Naive B cell (primary cell): ENCODE results near the gene ARHGAP8. TPM values are rescaled to one million over a fixed set of nuclear protein-coding genes. Genes with fewer than 3 reads are reported as not detected.
"Not testable (repeated sequence)": the region's sequence is repeated elsewhere in the genome, so short reads cannot be mapped to it uniquely, and the experiment has no call there.

Source experiments
- ATAC-seq, 2 donors: fragments of 150-1000 bp; cut with Tn5 transposase; 2 replicates each; pipeline ENCODE4 v1.10.0; 2021; ENCODE audit warnings: low read depth in 2 of 2, mild to moderate bottlenecking in 2 of 2, moderate library complexity in 2 of 2
- DNase-seq: peaks from one replicate; pipeline ENCODE4 v3.0.0; 2022
- H3K27ac Mint-ChIP-seq, 6 donors: one replicate each; pipeline ENCODE4 v1.8.0; 2020 to 2022; ENCODE audit warnings: mild to moderate bottlenecking in 6 of 6, mixed read lengths in 6 of 6, moderate library complexity in 5 of 6, inconsistent platforms in 2 of 6
- H3K27me3 Mint-ChIP-seq, 3 donors: one replicate each; pipeline ENCODE4 v1.8.0; 2021 to 2022; ENCODE audit warnings: mixed read lengths in 3 of 3, mild to moderate bottlenecking in 1 of 3
- H3K36me3 Mint-ChIP-seq, 2 donors: one replicate each; pipeline ENCODE4 v1.8.0; 2020 to 2022; ENCODE audit warnings: mixed read lengths in 2 of 2, inconsistent platforms in 1 of 2, mild to moderate bottlenecking in 1 of 2
- H3K4me1 Mint-ChIP-seq, 3 donors: one replicate each; pipeline ENCODE4 v1.8.0; 2020 to 2022; ENCODE audit warnings: mixed read lengths in 3 of 3, inconsistent platforms in 1 of 3, mild to moderate bottlenecking in 1 of 3, moderate library complexity in 1 of 3
- H3K4me3 Mint-ChIP-seq, 8 donors: one replicate each; pipeline ENCODE4 v1.8.0; 2020 to 2022; ENCODE audit warnings: mild to moderate bottlenecking in 8 of 8, mixed read lengths in 8 of 8, moderate library complexity in 8 of 8, inconsistent platforms in 2 of 8
- H3K9me3 Mint-ChIP-seq, 7 donors: one replicate each; pipeline ENCODE4 v1.8.0; 2020 to 2022; ENCODE audit warnings: mixed read lengths in 7 of 7, mild to moderate bottlenecking in 5 of 7, inconsistent platforms in 2 of 7, moderate library complexity in 1 of 7
- polyA plus RNA-seq, 6 donors: library from polyadenylated mRNA; unstranded; fragments of 300-500 nt; fragmentation: Illumina TruSeq; gene quantifications; one replicate each; pipeline ENCODE4 v1.2.3, GENCODE V29; 2021; ENCODE audit warnings: low read depth in 6 of 6

ARHGAP8 gene
- polyA plus RNA-seq, 6 donors from 2014 or later = 0.17 TPM; not detected in 5

- ATAC-seq (no peak), DNase-seq (no peak)
- Mint-ChIP-seq H3K27ac (no peak overlapping the region), H3K4me1 (no peaks in the 10 kb centered on the region), H3K4me3 (no peak overlapping the region), H3K36me3 (no peaks in the 10 kb centered on the region), H3K9me3 (no peaks in the 10 kb centered on the region), H3K27me3 (peaks cover 0 to 20% (median 6%) of the 10 kb centered on the region in 3 donors)
Observed at GRCh38 chr22:44795701-44796630, 43.6 kb downstream of the ARHGAP8 start.

GRCh38 chr22:44797181-44797725 is 44.9 kb downstream of the ARHGAP8 start:
- no peak for ATAC-seq
- H3K27me3 Mint-ChIP-seq = peaks cover 0 to 20% (median 6%) of the 10 kb centered on the region in 3 donors
- H3K27ac Mint-ChIP-seq = peak overlapping the region in 2 of 6 donors; percentile 42 to 75
- H3K4me1 Mint-ChIP-seq = no peaks in the 10 kb centered on the region
- no peak for DNase-seq
- H3K9me3 Mint-ChIP-seq = no peaks in the 10 kb centered on the region
- no peaks in the 10 kb centered on the region for H3K36me3 Mint-ChIP-seq
- H3K4me3 Mint-ChIP-seq = no peak overlapping the region

- Mint-ChIP-seq H3K27me3 (peaks cover 0 to 20% (median 15%) of the 10 kb centered on the region in 3 donors), H3K9me3 (no peaks in the 10 kb centered on the region), H3K36me3 (no peaks in the 10 kb centered on the region), H3K4me1 (no peaks in the 10 kb centered on the region), H3K27ac (no peak overlapping the region), H3K4me3 (peak overlapping the region in 1 of 8 donors; percentile 29)
- ATAC-seq (no peak), DNase-seq (no peak)
Observed at GRCh38 chr22:44799077-44799945, 46.9 kb downstream of the ARHGAP8 start.

- not testable (repeated sequence) for H3K36me3 Mint-ChIP-seq, ATAC-seq, H3K27ac Mint-ChIP-seq, H3K4me3 Mint-ChIP-seq, H3K4me1 Mint-ChIP-seq, DNase-seq, H3K9me3 Mint-ChIP-seq
- H3K27me3 Mint-ChIP-seq = peaks cover 0 to 22% (median 20%) of the 10 kb centered on the region in 3 donors
Observed at GRCh38 chr22:44799946-44800634, 47.7 kb downstream of the ARHGAP8 start.

- Mint-ChIP-seq H3K27me3 (peaks cover 10 to 35% (median 21%) of the 10 kb centered on the region in 3 donors), H3K9me3 (peaks cover 0 to 2% (median 0%) of the 10 kb centered on the region in 7 donors), H3K4me3 (no peak overlapping the region), H3K27ac (no peak overlapping the region), H3K4me1 (no peaks in the 10 kb centered on the region), H3K36me3 (no peaks in the 10 kb centered on the region)
- no peak for ATAC-seq
- DNase-seq = no peak
Observed at GRCh38 chr22:44801476-44801875, 49.1 kb downstream of the ARHGAP8 start.

GRCh38 chr22:44802071-44802700 is 49.8 kb downstream of the ARHGAP8 start:
- peaks cover 10 to 35% (median 14%) of the 10 kb centered on the region in 3 donors for H3K27me3 Mint-ChIP-seq
- H3K4me1 Mint-ChIP-seq = no peaks in the 10 kb centered on the region
- peaks cover 0 to 2% (median 0%) of the 10 kb centered on the region in 7 donors for H3K9me3 Mint-ChIP-seq
- ATAC-seq (no peak), DNase-seq (no peak)
- peak overlapping the region in 1 of 8 donors; percentile 47 for H3K4me3 Mint-ChIP-seq
- no peaks in the 10 kb centered on the region for H3K36me3 Mint-ChIP-seq
- H3K27ac Mint-ChIP-seq = peak overlapping the region in 1 of 6 donors; percentile 90

GRCh38 chr22:44802956-44803355 is 50.6 kb downstream of the ARHGAP8 start:
- Mint-ChIP-seq H3K27me3 (peaks cover 10 to 36% (median 15%) of the 10 kb centered on the region in 3 donors), H3K9me3 (peaks cover 0 to 2% (median 0%) of the 10 kb centered on the region in 7 donors), H3K36me3 (no peaks in the 10 kb centered on the region), H3K27ac (peak overlapping the region in 1 of 6 donors; percentile 75), H3K4me1 (peaks cover 0 to under 1% (median 0%) of the 10 kb centered on the region in 3 donors), H3K4me3 (no peak overlapping the region)
- ATAC-seq (no peak), DNase-seq (no peak)

GRCh38 chr22:44804327-44804726 is 52.0 kb downstream of the ARHGAP8 start:
- no peak for DNase-seq
- Mint-ChIP-seq H3K4me3 (no peak overlapping the region), H3K9me3 (peaks cover 0 to 2% (median 0%) of the 10 kb centered on the region in 7 donors), H3K27me3 (peaks cover 10 to 37% (median 17%) of the 10 kb centered on the region in 3 donors), H3K36me3 (no peaks in the 10 kb centered on the region), H3K27ac (no peak overlapping the region), H3K4me1 (peaks cover 0 to 5% (median 3%) of the 10 kb centered on the region in 3 donors)
- ATAC-seq = no peak

GRCh38 chr22:44805711-44806110 is 53.3 kb downstream of the ARHGAP8 start:
- peaks cover 0 to 5% (median 3%) of the 10 kb centered on the region in 3 donors for H3K4me1 Mint-ChIP-seq
- no peaks in the 10 kb centered on the region for H3K36me3 Mint-ChIP-seq
- peaks cover 0 to 2% (median 0%) of the 10 kb centered on the region in 7 donors for H3K9me3 Mint-ChIP-seq
- no peak overlapping the region for H3K27ac Mint-ChIP-seq
- DNase-seq = no peak
- H3K4me3 Mint-ChIP-seq = no peak overlapping the region
- no peak for ATAC-seq
- H3K27me3 Mint-ChIP-seq = peaks cover 10 to 35% (median 14%) of the 10 kb centered on the region in 3 donors

GRCh38 chr22:44807232-44807631 is 54.9 kb downstream of the ARHGAP8 start:
- H3K27ac Mint-ChIP-seq = no peak overlapping the region
- peak overlapping the region in 1 of 8 donors; percentile 41 for H3K4me3 Mint-ChIP-seq
- no peak for ATAC-seq
- peaks cover 0 to 3% (median 0%) of the 10 kb centered on the region in 7 donors for H3K9me3 Mint-ChIP-seq
- H3K36me3 Mint-ChIP-seq = no peaks in the 10 kb centered on the region
- H3K4me1 Mint-ChIP-seq = peaks cover 0 to 5% (median 3%) of the 10 kb centered on the region in 3 donors
- no peak for DNase-seq
- peaks cover 10 to 35% (median 14%) of the 10 kb centered on the region in 3 donors for H3K27me3 Mint-ChIP-seq

- peaks cover 0 to 5% (median 0%) of the 10 kb centered on the region in 7 donors for H3K9me3 Mint-ChIP-seq
- no peak for DNase-seq
- H3K27me3 Mint-ChIP-seq = peaks cover 10 to 35% (median 14%) of the 10 kb centered on the region in 3 donors
- ATAC-seq = no peak
- peak overlapping the region in 1 of 6 donors; percentile 53 for H3K27ac Mint-ChIP-seq
- no peaks in the 10 kb centered on the region for H3K36me3 Mint-ChIP-seq
- peaks cover 0 to 5% (median 3%) of the 10 kb centered on the region in 3 donors for H3K4me1 Mint-ChIP-seq
- H3K4me3 Mint-ChIP-seq = no peak overlapping the region
Observed at GRCh38 chr22:44807915-44808690, 55.7 kb downstream of the ARHGAP8 start.
